ENCODE data around the gene SIRPA. TPM values are rescaled to one million over a fixed set of nuclear protein-coding genes. Genes with fewer than 3 reads are reported as not detected.

SIRPA gene
- total RNA-seq, 1 experiment from 2014 or later: 6.0 TPM

DNA sequence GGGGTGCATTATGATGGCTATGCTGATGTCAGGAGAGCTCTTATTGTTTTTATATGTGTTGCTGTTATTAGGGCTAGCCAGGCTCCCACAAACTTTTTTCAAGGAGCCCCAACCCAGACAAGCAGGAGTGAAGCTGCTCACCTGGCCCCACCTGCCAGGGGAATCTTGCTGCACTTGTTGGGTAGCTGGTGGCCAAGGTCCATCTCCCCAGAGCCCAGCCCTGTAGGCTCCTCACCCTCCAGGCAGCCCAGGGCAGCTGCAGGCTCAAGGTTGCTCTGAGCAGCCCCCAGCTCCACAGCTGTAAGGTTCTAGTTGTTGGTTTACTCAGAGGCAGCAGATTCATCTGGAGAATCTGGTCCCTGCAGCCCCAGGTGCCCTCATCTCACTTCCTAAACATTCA, 46.8 kb upstream of the SIRPA start:
- Mint-ChIP-seq H3K9me3 (no peaks in the 10 kb centered on the region; a peak in 1 of 5 replicates), H3K36me3 (ENCODE audit: insufficient read depth in 1 of 3, low read depth in 3 of 3) (no peaks in the 10 kb centered on the region), H3K4me1 (peaks cover 10 to 16% of the 10 kb centered on the region in 2 experiments), H3K27me3 (ENCODE audit: low read depth) (peaks cover 4% of the 10 kb centered on the region), H3K4me3 (no peak overlapping the region), H3K27ac (no peak overlapping the region)
- no peak overlapping the region for H4K91ac ChIP-seq (ENCODE audit: insufficient read length, low read depth, low read length)
- H3K56ac ChIP-seq (ENCODE audit: insufficient read length, low read depth, low read length): no peak overlapping the region
- H3K18ac ChIP-seq (ENCODE audit: insufficient read length, low read depth, low read length): no peak overlapping the region
- H3K4ac ChIP-seq (ENCODE audit: low read depth, low read length): no peak overlapping the region
- H3K23ac ChIP-seq (ENCODE audit: insufficient read length, low read depth, low read length): no peak overlapping the region
- no peaks in the 10 kb centered on the region for H3K27me3 ChIP-seq (ENCODE audit: insufficient read depth, low read length)
- H3K9ac ChIP-seq (ENCODE audit: extremely low read depth, insufficient read length, low read length): no peak overlapping the region
- TF ChIP-seq, protein P1, sequence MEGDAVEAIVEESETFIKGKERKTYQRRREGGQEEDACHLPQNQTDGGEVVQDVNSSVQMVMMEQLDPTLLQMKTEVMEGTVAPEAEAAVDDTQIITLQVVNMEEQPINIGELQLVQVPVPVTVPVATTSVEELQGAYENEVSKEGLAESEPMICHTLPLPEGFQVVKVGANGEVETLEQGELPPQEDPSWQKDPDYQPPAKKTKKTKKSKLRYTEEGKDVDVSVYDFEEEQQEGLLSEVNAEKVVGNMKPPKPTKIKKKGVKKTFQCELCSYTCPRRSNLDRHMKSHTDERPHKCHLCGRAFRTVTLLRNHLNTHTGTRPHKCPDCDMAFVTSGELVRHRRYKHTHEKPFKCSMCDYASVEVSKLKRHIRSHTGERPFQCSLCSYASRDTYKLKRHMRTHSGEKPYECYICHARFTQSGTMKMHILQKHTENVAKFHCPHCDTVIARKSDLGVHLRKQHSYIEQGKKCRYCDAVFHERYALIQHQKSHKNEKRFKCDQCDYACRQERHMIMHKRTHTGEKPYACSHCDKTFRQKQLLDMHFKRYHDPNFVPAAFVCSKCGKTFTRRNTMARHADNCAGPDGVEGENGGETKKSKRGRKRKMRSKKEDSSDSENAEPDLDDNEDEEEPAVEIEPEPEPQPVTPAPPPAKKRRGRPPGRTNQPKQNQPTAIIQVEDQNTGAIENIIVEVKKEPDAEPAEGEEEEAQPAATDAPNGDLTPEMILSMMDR (conservative IDR thresholded peaks at IDR 0.05): no peak
- no peak overlapping the region for H2AFZ ChIP-seq (ENCODE audit: low read length)
- DNase-seq: no peak
- H3K79me1 ChIP-seq (ENCODE audit: insufficient read depth, low read depth, low read length, poor library complexity, severe bottlenecking): no peaks in the 10 kb centered on the region
- no peak overlapping the region for H4K8ac ChIP-seq (replicated peaks; ENCODE audit: insufficient read length, low read depth, low read length)
- H3K79me2 ChIP-seq (ENCODE audit: insufficient read depth, low read length): no peaks in the 10 kb centered on the region
- no peak overlapping the region for H2BK5ac ChIP-seq (ENCODE audit: insufficient read length, low read length)
- H3T11ph ChIP-seq (ENCODE audit: low read length): no peak overlapping the region
- H2BK120ac ChIP-seq (ENCODE audit: low read depth, low read length, poor library complexity, severe bottlenecking): no peak overlapping the region
- no peaks in the 10 kb centered on the region for H3K23me2 ChIP-seq (ENCODE audit: insufficient read length, low read depth, low read length, poor library complexity, severe bottlenecking)
- no peak overlapping the region for H2BK20ac ChIP-seq (ENCODE audit: low read depth, low read length, poor library complexity, severe bottlenecking)
- H3K4me2 ChIP-seq (ENCODE audit: insufficient read depth, insufficient read length, low read length): no peak overlapping the region
- H3K9me3 ChIP-seq (ENCODE audit: control insufficient read depth, low read depth, low read length): no peaks in the 10 kb centered on the region
- H3K27ac ChIP-seq (ENCODE audit: insufficient read length, low read depth, low read length): no peak overlapping the region
- H3K4me1 ChIP-seq (ENCODE audit: insufficient read depth, low read length): peaks cover 6% of the 10 kb centered on the region
- no peak overlapping the region; the same call in 1 of the 2 replicates for H3K14ac ChIP-seq (ENCODE audit: insufficient read depth, low read length)
- H2AK5ac ChIP-seq (ENCODE audit: insufficient read length, low read length): no peak overlapping the region
- H2BK15ac ChIP-seq (ENCODE audit: low read depth, low read length): no peak overlapping the region
- H4K5ac ChIP-seq (ENCODE audit: insufficient read length, low read depth, low read length): no peak overlapping the region
- no peak overlapping the region for H2BK12ac ChIP-seq (ENCODE audit: insufficient read length, low read depth, low read length)
- no peaks in the 10 kb centered on the region for H4K20me1 ChIP-seq (ENCODE audit: control insufficient read depth, insufficient read depth, insufficient read length)

Measured in H9 (cell line).